Activated naive CD4-positive, alpha-beta T cell (primary cell): ENCODE results near the gene RNF157.
"Not testable (repeated sequence)": the region's sequence is repeated elsewhere in the genome, so short reads cannot be mapped to it uniquely, and the experiment has no call there.

Experiments
- DNase-seq, 4 experiments: peaks; one replicate each; lab custom pipeline; 2025; lab: John Stamatoyannopoulos, UW

Gene RNF157

GRCh38 chr17:76233588-76234353, 6.5 kb downstream of the RNF157 start:
- no peak for DNase-seq

- DNase-seq, result no peak
Observed at GRCh38 chr17:76232342-76232741, 8.0 kb downstream of the RNF157 start.

- DNase-seq, result not testable (repeated sequence)
Observed at GRCh38 chr17:76226749-76227148, 13.5 kb downstream of the RNF157 start.

- not testable (repeated sequence) for DNase-seq
Observed at GRCh38 chr17:76225373-76226086, 14.8 kb downstream of the RNF157 start.

GRCh38 chr17:76223802-76224201, 16.5 kb downstream of the RNF157 start:
- DNase-seq, result no peak

- DNase-seq, result no peak
Observed at GRCh38 chr17:76219670-76220383, 20.5 kb downstream of the RNF157 start.

GRCh38 chr17:76217081-76217480, 23.2 kb downstream of the RNF157 start:
- DNase-seq, result no peak

GRCh38 chr17:76213491-76213890, 26.8 kb downstream of the RNF157 start:
- DNase-seq, result no peak

- no peak for DNase-seq
Observed at GRCh38 chr17:76208120-76208519, 32.2 kb downstream of the RNF157 start.

GRCh38 chr17:76207275-76208059, 32.8 kb downstream of the RNF157 start:
- no peak for DNase-seq

- DNase-seq, result not testable (repeated sequence)
Observed at GRCh38 chr17:76205542-76206144, 34.6 kb downstream of the RNF157 start.

GRCh38 chr17:76204277-76204676, 36.0 kb downstream of the RNF157 start:
- no peak for DNase-seq

- DNase-seq, result no peak
Observed at GRCh38 chr17:76200354-76200753, 39.9 kb downstream of the RNF157 start.

GRCh38 chr17:76199469-76199868, 40.8 kb downstream of the RNF157 start:
- DNase-seq, result peak in 1 of 4 experiments; percentile 40

GRCh38 chr17:76198702-76199101, 41.6 kb downstream of the RNF157 start:
- DNase-seq, result no peak

GRCh38 chr17:76197911-76198310, 42.4 kb downstream of the RNF157 start:
- no peak for DNase-seq

- DNase-seq, result no peak
Observed at GRCh38 chr17:76196675-76197074, 43.6 kb downstream of the RNF157 start.

- DNase-seq, result no peak
Observed at GRCh38 chr17:76195281-76196096, 44.8 kb downstream of the RNF157 start.

GRCh38 chr17:76193591-76193990, 46.7 kb downstream of the RNF157 start:
- DNase-seq, result no peak

- DNase-seq, result no peak
Observed at GRCh38 chr17:76191896-76192295, 48.4 kb downstream of the RNF157 start.

- DNase-seq, result no peak
Observed at GRCh38 chr17:76189741-76190140, 50.6 kb downstream of the RNF157 start.
